CD4-positive, alpha-beta T cell treated with Interferon gamma for 1 hour (primary cell): ENCODE measurements around the gene TMEM238L.

ENCODE experiments used
- DNase-seq: peaks from one replicate; pipeline ENCODE4 v3.0.0-alpha.2; 2020

The TMEM238L gene

GRCh38 chr17:10772425-10773380 is 31.2 kb downstream of the TMEM238L start:
- no peak for DNase-seq

DNA sequence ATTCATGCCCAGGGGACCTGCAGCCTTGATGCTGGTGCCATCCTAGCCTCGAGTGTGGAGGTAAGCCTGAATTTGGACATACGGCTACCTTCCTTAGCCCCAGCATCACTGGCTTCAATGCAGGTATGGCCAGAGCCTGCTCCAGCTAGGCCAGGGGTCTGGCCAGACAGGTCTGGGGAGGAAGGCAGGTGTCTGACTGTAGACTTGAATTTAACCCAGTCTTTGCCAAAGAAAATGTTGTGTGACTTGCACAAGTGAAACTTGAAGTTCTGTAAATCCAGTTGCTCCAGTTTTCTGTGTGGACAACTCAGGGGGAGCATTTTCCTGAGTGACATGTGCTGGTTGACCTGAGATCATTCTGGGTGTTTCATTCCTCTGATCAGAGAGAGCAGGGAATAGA is 32.8 kb downstream of the TMEM238L start:
- no peak for DNase-seq

GRCh38 chr17:10769840-10770239 is 34.1 kb downstream of the TMEM238L start:
- DNase-seq = no peak

DNA sequence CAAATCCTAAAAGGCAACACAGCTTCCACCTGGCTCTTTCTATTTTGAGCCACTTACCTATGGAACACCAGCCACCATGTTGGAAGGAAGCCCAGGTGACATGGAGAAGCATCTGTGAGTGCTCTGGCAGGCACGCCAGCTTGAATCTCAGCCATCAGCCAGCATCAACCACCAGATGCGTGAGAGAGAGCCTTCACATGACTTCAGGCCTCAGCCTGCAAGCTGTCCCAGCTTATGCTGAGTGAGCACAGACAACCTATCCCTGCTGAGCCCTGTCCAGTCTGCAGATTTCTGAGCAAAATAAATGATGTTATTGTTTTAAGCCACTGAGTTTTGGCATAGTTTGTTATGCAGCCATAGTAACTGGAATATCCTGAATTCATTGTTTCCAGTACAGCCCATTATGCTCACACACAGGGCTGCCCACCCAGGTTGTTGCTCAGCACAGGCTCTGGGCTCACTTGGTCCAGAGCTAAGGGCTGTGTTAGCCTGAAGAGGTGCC is 35.1 kb downstream of the TMEM238L start:
- DNase-seq = no peak

DNA sequence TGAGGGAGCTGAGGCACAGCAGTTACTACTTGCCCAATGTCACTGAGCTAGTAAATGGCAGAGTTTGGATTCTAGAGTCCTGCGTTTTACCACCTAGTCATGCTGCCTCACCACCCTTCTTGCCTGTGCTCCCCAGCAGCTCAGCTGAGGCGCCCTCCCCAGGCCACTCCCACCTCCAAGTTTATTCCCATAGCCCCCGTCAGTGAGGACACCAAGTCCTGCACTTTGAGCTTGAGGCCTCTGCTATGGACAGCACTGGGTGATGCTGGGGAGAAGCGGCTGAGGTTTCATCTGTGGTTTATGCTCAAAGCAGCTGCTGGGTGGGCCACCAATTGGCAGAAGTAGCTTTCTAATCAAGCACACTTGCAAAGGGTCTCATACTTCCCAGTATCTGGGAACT is 36.7 kb downstream of the TMEM238L start:
- no peak for DNase-seq

DNA sequence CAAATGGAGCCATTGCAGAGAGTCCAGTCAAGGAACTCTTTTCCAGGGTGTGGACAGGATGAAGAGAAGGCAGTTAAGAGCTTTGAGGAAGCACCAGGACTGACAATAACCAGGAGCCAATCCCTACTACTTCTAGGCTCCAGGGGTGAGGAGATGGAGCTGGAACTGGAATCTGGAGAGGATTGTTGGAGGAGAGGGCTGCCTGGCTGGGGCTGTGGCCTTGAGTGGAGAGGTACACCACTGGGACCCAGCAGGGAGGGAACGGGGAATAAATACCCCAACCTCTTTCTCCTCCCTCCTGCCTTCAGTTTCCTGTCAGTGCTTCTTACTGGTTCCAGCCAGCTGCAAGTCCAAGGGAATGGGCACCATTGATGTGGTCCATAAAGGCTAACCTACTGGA is 41.9 kb downstream of the TMEM238L start:
- no peak for DNase-seq

DNA sequence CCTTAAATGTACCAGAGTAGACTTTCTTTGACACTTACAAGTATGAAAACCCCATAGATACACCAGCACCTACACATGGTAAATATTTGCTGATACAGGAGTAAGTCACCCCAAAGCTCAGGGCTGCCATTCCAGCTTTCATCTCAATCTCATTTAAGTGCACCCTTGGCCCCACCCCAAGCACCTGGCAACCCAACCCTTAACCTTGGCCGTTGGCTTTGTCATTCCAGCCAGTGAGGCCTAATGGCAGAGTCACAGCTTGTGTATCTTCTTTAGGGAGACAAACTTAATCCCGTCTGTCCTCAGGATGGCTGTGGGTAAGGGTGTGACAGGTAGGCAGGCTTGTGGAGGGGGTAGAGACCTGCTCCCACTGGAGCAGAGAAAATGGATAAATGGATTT is 42.6 kb downstream of the TMEM238L start:
- DNase-seq = no peak

DNA sequence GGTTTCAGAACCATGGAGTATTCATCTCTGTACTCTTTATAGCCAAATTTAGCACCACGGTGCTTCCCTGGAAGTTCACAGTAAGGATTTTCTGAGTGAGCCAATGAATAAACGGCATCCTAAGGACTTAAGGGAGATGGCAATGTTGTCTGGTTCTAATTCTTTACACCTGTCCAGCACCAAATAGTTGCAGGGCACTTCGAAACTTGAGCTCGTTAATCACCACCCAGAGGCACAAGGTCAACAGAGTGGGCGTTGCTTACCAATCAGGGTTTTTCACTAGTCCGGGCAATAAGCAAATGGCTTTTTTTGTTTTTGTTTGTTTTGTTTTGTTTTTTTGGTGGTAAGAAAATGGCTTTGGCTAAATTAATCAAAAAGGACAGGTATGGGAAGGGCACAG is 45.8 kb downstream of the TMEM238L start:
- DNase-seq = no peak

- DNase-seq = no peak
Measured at GRCh38 chr17:10757647-10758046, 46.3 kb downstream of the TMEM238L start.

GRCh38 chr17:10757067-10757466 is 46.8 kb downstream of the TMEM238L start:
- DNase-seq = no peak

DNA sequence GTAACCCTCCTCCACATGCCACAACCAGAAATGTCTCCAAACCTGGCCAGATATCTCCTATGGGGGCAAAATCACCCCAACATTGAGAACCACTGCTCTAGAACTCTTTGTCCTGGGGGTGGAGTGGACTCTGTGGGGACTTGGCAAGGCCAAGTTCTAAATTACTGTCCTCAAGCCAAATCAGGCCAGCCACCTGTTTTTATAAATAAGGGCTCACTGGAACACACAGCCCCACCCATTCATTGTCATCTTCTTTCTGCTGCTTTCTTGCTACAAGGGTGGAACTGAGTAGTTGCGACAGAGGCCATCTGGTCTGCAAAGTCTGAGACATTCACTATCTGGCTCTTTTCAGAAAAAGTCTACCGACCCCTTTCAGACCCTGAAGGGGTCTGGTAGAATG is 47.3 kb downstream of the TMEM238L start:
- DNase-seq = no peak

- no peak for DNase-seq
Measured at GRCh38 chr17:10756185-10756584, 47.7 kb downstream of the TMEM238L start.

DNA sequence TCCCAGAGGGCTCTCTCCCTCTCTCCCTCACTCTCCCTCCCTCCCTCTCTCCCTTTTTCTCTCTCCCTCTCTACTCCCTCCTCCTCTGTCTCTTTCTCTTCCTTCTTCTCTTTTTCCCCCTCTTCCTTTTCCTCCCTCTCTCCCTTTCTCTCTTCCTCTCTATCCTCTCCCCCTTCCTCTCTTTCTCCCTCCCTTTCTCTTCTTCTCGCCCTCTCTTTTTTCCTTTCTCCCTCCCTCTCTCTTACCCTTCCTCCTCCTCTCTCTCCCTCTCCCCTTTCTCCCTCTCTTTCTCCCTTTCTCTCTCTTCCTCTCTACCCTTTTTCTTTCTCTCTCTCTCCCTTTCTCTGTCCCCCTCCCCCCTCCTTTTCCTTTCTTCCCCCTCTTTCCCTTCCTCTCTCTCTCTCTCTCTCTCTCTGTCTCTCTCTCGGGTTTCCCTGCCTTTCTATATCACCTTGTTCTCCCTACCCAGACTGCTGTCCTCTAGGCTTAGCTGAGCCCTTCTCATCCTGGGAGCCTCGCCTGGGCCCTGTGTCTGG is 48.2 kb downstream of the TMEM238L start:
- DNase-seq = no peak

DNA sequence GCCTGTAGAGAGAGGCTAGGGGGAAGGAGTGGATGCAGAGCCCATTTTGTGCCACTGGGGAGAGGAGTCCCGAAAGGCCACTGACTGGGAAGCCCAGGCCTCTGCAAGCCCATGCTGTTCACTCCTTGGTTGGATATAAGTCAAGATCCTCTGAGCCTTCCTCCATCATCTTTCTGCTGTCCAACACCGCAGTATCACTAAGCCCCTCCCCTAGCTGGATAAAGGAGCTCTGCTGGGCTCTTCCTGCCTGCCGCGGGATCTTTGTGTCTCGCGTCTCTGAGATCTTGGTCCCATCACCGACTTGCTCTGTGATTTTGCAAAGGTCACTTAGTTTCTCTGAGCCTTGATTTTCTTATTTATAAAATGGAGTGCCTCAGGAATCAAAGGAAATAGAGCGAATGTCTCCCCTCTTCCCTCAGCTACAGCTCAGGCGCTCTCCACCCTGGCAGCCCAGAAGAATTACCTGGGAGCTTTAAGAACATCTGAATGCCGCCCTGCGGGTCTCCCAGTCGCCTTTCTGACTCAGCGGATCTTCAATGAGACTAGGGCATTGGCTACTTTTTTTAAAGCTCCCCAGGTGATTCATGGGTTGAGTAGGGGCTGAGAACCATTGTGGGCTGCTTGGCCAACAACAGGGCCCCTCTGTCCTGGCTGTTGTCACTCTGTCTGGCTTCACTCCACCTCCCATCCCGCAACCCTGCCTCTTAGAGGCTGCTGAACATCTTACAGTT is 48.9 kb downstream of the TMEM238L start:
- DNase-seq = no peak

GRCh38 chr17:10754109-10754508 is 49.8 kb downstream of the TMEM238L start:
- no peak for DNase-seq

DNA sequence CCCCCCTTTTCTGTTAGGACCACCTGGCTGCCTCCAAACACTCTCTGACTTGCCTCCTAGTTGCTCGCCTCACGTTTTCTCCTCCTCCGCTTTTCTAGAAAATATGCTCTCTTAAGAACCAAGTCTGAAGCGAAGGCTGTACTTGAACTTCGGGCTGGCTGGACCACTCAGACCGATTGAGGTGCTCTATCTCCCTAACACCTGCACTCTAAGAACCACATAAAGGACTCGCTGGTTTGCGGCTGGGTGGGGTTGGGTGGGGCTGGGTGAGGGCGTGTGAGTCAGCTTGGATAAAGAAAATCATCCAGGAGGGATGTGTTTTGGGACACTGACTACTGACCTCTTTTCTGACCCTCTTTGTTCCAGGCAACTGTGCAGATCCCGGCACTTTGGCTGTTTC is 51.2 kb downstream of the TMEM238L start:
- DNase-seq = no peak

GRCh38 chr17:10751563-10751962 is 52.3 kb downstream of the TMEM238L start:
- no peak for DNase-seq

- no peak for DNase-seq
Measured at GRCh38 chr17:10750210-10750609, 53.7 kb downstream of the TMEM238L start.

DNA sequence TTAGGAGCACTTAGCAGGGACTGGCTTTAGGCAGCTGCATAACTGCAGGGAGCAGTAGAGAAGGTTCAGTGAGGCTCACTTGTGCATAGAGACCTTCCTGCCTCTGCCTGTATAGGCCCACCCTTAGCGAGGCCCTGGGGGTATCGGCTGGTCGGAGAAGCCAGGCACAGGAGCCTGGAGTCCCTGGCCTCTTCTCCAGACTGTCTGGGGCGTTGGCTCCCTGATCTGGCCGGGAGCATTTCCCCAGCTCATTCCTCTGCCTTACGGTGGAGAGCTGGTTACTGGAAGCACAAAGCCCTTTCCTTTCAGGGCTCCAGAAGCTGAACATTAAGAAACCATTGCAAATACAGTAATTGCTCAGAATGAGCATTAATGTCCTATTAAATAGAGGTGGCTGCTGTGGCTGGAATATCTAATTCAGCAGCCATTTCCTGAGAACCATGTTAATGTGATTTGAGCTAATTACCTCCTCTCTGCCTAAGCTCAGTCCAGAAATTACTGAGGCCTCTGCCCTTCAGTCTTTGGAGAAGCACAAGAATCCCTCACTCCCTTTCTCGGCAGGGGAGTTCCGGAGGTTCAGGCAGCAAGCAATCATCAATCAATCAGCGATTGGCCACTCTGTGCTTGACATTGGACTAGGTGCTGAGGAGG is 55.2 kb downstream of the TMEM238L start:
- no peak for DNase-seq

- DNase-seq = no peak
Measured at GRCh38 chr17:10745231-10745630, 58.7 kb downstream of the TMEM238L start.
